KOPT-K1 (cell line): ENCODE results near the gene RAPGEF4.

Experiments
- H3K27ac ChIP-seq: fragments of 200-600 bp; sonication (generic); 2 replicates; pipeline ENCODE4 v1.5.1; 2016; ENCODE audit warnings: antibody characterized with exemption, mild to moderate bottlenecking, low read depth, low read length; ENCODE audit not compliant: poor library complexity, severe bottlenecking
- H3K36me3 ChIP-seq: fragments of 200-600 bp; sonication (generic); 2 replicates; pipeline ENCODE4 v1.5.1; 2017; ENCODE audit warnings: antibody characterized with exemption, mild to moderate bottlenecking, low read length, moderate library complexity; ENCODE audit not compliant: insufficient read depth
- H3K9me3 ChIP-seq: fragments of 200-600 bp; sonication (generic); 2 replicates; pipeline ENCODE4 v1.5.1; 2017; ENCODE audit warnings: antibody characterized with exemption, low read length, mild to moderate bottlenecking; ENCODE audit not compliant: insufficient read depth, poor library complexity, severe bottlenecking

Gene RAPGEF4

DNA sequence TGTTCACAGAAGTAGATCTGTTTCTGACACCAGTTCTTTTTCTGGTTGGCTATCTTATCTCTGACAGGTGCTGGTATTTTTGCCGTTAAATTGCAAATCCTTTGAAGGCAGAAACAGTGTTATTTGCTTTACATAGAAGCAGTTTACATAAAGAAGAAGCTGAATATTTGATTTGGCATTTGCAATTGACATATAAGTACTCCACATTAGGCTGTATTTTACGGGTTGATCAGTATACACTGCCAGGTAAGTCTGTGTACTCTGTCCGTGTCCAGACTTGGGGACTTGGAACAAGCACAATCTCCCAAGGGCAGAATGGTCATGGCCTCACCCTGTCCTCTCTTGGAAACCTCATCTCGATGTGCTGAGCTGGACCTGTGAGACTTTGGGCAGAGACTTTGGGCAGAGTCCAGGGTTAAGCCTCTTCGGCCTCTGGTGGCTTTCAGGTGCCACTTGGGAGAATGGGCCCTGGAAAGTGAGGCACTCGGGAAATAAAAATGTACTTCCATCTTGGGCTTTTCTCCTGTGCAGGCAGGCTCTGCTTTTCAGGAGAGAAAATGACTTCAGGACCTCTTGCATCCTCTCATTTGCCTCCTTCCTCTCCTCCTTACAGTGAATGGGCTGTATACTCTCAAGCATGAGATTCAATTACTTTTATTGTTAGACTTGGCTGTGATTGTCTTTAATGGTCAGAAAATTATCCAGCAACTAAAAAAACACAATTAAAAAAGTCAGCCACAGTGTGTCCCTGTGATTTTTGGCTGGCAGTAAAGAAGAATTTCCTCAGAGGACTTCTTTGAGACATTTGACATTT lies 108.5 kb downstream of the RAPGEF4 start:
- no peaks in the 10 kb centered on the region for H3K36me3 ChIP-seq
- no peak overlapping the region for H3K27ac ChIP-seq
- H3K9me3 ChIP-seq = no peaks in the 10 kb centered on the region

GRCh38 chr2:172845028-172845630 lies 109.5 kb downstream of the RAPGEF4 start:
- Histone ChIP-seq H3K9me3 (no peaks in the 10 kb centered on the region), H3K27ac (no peak overlapping the region), H3K36me3 (no peaks in the 10 kb centered on the region)

DNA sequence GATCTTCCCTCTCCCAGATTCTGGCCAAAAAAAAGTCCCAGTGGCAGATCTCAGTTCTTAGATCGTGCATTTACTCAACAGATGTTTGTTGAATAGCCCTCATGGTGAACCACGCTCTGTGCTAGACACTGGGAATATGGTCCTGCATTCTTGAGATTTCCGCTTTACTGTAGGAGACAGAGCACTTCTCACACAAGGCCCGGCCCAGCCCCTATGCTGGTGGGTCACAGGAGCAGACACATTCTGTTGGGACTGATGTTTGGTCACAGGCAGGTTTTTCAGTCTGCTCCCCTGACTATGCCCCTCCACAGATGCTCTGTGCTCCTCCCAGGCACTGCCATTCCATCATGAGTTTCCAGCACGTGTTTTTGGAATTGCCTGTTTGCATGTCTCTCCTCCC lies 110.9 kb downstream of the RAPGEF4 start:
- no peaks in the 10 kb centered on the region for H3K36me3 ChIP-seq
- no peak overlapping the region for H3K27ac ChIP-seq
- no peaks in the 10 kb centered on the region for H3K9me3 ChIP-seq

- H3K36me3 ChIP-seq = no peaks in the 10 kb centered on the region
- H3K27ac ChIP-seq = no peak overlapping the region
- H3K9me3 ChIP-seq = peaks cover 3% of the 10 kb centered on the region
These were observed 111.5 kb downstream of the RAPGEF4 start for GRCh38 chr2:172847188-172847587.

DNA sequence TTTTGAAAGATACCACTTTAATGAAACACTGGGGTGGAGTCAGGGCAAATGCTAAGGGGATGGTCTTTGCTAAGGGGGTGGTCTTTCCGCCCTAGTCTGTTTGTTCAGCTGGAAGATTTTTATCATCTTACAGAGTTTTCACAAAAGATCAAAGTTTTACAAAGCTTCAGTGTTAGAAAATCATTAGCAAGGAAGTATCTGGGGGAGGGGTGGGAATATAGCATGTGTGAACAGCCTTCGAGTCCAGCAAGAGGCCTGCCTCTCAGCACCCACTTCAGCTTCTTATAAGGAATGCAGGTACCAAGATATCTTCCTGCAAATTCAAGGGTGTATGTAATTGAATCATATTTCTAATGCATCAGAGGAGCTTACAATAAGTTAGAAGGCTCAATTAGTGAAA lies 112.9 kb downstream of the RAPGEF4 start:
- H3K9me3 ChIP-seq = peaks cover 7% of the 10 kb centered on the region
- H3K36me3 ChIP-seq = no peaks in the 10 kb centered on the region
- H3K27ac ChIP-seq = no peak overlapping the region

DNA sequence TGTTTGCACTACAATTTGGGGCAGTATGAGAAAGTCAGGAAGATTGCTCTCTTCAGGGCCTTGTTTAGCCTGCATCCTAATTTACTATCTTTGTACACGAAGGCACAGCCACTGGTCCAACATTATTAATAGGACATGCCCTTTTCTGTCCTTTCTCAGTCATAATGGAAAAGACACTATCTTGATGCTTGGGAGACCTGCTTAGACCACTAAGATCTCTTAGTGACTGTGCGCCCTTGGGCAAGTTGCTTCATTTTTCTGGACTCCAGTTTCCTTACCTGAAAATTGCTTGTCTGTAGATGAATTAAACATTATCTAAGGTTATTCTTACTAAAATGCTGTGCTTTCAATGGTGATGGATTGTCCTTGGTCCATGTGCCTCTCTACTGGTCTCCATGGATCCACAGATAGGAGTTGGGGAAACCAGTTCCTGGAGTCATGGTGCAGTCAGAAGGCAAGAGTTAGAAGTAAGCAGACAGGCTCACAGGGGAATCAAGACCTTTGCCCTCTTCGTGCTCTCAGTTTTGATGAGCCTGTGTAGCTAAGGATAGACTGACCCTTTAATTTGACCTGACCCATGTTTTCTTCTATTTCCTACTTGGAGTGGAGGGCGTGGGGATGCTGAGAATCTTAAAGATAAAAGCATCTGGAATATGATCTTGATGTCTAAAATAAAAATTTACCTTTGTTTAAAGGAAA lies 114.0 kb downstream of the RAPGEF4 start:
- H3K9me3 ChIP-seq = peaks cover 14% of the 10 kb centered on the region
- no peaks in the 10 kb centered on the region for H3K36me3 ChIP-seq
- H3K27ac ChIP-seq = no peak overlapping the region

GRCh38 chr2:172855588-172855987 lies 119.9 kb downstream of the RAPGEF4 start:
- H3K27ac ChIP-seq = no peak overlapping the region
- H3K36me3 ChIP-seq = no peaks in the 10 kb centered on the region
- peaks cover 20% of the 10 kb centered on the region for H3K9me3 ChIP-seq

GRCh38 chr2:172856606-172857005 lies 121.0 kb downstream of the RAPGEF4 start:
- Histone ChIP-seq H3K27ac (no peak overlapping the region), H3K9me3 (peaks cover 20% of the 10 kb centered on the region), H3K36me3 (no peaks in the 10 kb centered on the region)

DNA sequence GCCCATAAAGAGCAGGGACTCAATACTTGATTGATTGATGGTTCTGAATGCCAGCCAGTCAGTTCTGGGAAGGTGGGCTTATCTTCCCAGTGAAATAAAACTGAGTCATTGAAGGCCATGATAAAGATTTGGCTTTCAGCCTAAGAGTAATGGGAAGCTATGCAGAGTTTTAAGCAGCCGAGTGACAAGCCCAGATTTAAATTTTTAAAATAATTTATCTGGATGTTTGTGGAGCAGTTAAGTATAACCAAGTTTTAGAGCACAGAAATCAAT lies 122.8 kb downstream of the RAPGEF4 start:
- Histone ChIP-seq H3K27ac (no peak overlapping the region), H3K9me3 (peaks cover 13% of the 10 kb centered on the region), H3K36me3 (no peaks in the 10 kb centered on the region)

- Histone ChIP-seq H3K36me3 (no peaks in the 10 kb centered on the region), H3K9me3 (peaks cover 5% of the 10 kb centered on the region), H3K27ac (no peak overlapping the region)
These were observed 124.1 kb downstream of the RAPGEF4 start for GRCh38 chr2:172859581-172860335.

GRCh38 chr2:172860336-172860707 lies 124.7 kb downstream of the RAPGEF4 start:
- no peaks in the 10 kb centered on the region for H3K36me3 ChIP-seq
- H3K9me3 ChIP-seq = peaks cover 1% of the 10 kb centered on the region
- no peak overlapping the region for H3K27ac ChIP-seq

DNA sequence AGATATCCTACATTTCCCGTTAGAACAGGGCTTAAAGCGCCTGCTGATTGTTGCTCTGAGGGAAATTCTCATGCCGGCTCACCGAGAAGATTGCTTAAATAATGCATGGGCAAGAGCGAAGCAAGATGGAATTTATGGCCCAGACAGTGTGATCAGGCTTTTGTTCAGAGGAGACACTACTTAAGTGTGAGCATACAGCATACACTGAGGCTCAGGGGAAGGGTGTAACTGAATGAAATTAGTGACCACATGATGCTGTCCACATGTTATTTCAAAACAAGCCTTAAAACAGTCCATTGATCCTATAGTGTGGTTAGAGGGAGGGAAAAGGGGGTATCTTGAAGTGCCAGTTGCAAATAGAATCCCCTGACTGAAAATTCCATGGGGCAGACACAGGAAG lies 125.5 kb downstream of the RAPGEF4 start:
- H3K36me3 ChIP-seq = no peaks in the 10 kb centered on the region
- H3K27ac ChIP-seq = no peak overlapping the region
- no peaks in the 10 kb centered on the region for H3K9me3 ChIP-seq

GRCh38 chr2:172861656-172862476 lies 126.2 kb downstream of the RAPGEF4 start:
- no peak overlapping the region for H3K27ac ChIP-seq
- no peaks in the 10 kb centered on the region for H3K36me3 ChIP-seq
- no peaks in the 10 kb centered on the region for H3K9me3 ChIP-seq

- no peaks in the 10 kb centered on the region for H3K9me3 ChIP-seq
- H3K27ac ChIP-seq = no peak overlapping the region
- no peaks in the 10 kb centered on the region for H3K36me3 ChIP-seq
These were observed 127.7 kb downstream of the RAPGEF4 start for GRCh38 chr2:172863341-172863740.
